Chondrocyte (in vitro differentiated cells): ENCODE measurements around the gene SDHAF2. TPM values are rescaled to one million over a fixed set of nuclear protein-coding genes. Genes with fewer than 3 reads are reported as not detected.
"Not testable (repeated sequence)": the region's sequence is repeated elsewhere in the genome, so short reads cannot be mapped to it uniquely, and the experiment has no call there.

ENCODE experiments used
- DNase-seq: peaks from one replicate; pipeline ENCODE4 v3.0.0; 2021; ENCODE audit warnings: mixed read lengths, low spot score
- H3K27ac Mint-ChIP-seq: one replicate; pipeline ENCODE4 v1.8.0; 2021; ENCODE audit warnings: mild to moderate bottlenecking, moderate library complexity, mixed read lengths; ENCODE audit not compliant: unreplicated experiment
- H3K27me3 Mint-ChIP-seq: 2 replicates; pipeline ENCODE4 v1.8.0; 2021; ENCODE audit warnings: low read depth, mixed read lengths
- H3K36me3 Mint-ChIP-seq: 2 replicates; pipeline ENCODE4 v1.8.0; 2021; ENCODE audit warnings: low read depth, mixed read lengths
- H3K4me1 Mint-ChIP-seq: 2 replicates; pipeline ENCODE4 v1.8.0; 2021; ENCODE audit warnings: low read depth, mild to moderate bottlenecking, mixed read lengths
- H3K4me3 Mint-ChIP-seq: one replicate; pipeline ENCODE4 v1.8.0; 2021; ENCODE audit warnings: mild to moderate bottlenecking, moderate library complexity, mixed read lengths; ENCODE audit not compliant: unreplicated experiment
- H3K9me3 Mint-ChIP-seq: 2 replicates; pipeline ENCODE4 v1.8.0; 2021; ENCODE audit warnings: low read depth, mixed read lengths
- total RNA-seq: library from RNA; stranded (reverse); gene quantifications from 3 replicates; pipeline ENCODE4 v1.2.1, GENCODE V29; 2021
- TF ChIP-seq, protein P1 (sequence below): fragments of 200-600 bp; sonication (generic); IDR thresholded peaks from 2 replicates; pipeline ENCODE4 v1.5.0; 2021; ENCODE audit warnings: antibody characterized with exemption, mild to moderate bottlenecking, moderate library complexity

Gene SDHAF2
- total RNA-seq, 1 donor from 2014 or later, result 34.8 TPM

DNA sequence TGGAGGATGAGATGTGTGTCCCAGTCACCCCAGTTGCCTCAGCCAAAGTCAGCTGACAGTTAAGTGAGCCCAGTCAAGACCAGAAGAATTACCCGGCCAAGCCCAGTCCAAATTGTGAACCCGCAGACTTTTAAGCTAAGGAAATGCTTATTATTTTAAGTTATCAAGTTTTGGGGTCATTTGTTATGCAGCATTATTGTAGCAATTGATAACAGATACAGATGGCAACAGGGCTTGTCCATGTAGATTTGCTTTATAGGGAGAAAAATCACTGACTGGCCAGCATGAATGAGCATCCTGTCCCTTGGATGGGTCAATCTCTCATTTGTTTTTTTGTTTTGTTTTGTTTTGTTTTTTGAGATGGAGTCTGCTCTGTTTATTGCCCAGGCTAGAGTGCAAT is 22.9 kb downstream of the SDHAF2 start:
- TF ChIP-seq, protein P1, sequence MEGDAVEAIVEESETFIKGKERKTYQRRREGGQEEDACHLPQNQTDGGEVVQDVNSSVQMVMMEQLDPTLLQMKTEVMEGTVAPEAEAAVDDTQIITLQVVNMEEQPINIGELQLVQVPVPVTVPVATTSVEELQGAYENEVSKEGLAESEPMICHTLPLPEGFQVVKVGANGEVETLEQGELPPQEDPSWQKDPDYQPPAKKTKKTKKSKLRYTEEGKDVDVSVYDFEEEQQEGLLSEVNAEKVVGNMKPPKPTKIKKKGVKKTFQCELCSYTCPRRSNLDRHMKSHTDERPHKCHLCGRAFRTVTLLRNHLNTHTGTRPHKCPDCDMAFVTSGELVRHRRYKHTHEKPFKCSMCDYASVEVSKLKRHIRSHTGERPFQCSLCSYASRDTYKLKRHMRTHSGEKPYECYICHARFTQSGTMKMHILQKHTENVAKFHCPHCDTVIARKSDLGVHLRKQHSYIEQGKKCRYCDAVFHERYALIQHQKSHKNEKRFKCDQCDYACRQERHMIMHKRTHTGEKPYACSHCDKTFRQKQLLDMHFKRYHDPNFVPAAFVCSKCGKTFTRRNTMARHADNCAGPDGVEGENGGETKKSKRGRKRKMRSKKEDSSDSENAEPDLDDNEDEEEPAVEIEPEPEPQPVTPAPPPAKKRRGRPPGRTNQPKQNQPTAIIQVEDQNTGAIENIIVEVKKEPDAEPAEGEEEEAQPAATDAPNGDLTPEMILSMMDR, result no peak
- Mint-ChIP-seq H3K36me3 (peaks cover 20% of the 10 kb centered on the region), H3K4me1 (no peaks in the 10 kb centered on the region), H3K4me3 (no peak overlapping the region), H3K27ac (peak overlapping the region; percentile 36), H3K27me3 (no peaks in the 10 kb centered on the region), H3K9me3 (no peaks in the 10 kb centered on the region)
- DNase-seq, result no peak

DNA sequence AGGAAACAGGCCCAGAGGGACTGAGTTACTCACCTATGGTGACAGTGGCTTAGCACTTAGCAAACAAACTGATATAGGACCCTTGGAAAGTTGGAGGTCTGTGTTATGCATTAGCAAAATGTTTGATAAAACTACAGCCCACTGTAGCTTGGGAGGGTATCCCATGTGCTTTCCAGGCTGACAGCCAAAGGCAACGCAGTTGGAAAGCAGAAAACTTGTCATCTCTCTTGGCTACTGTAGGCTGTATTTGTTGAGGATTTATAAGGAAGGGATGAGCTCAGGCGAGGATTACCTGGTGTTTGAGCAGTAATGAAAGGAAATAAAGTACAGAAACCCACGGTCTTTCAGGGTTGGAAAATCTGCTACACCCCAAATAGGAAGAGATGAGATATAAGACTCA is 23.8 kb downstream of the SDHAF2 start:
- Mint-ChIP-seq H3K27ac (no peak overlapping the region), H3K27me3 (no peaks in the 10 kb centered on the region), H3K4me3 (no peak overlapping the region), H3K9me3 (no peaks in the 10 kb centered on the region), H3K36me3 (peaks cover 19% of the 10 kb centered on the region), H3K4me1 (no peaks in the 10 kb centered on the region)
- TF ChIP-seq, protein P1, result no peak
- DNase-seq, result no peak

DNA sequence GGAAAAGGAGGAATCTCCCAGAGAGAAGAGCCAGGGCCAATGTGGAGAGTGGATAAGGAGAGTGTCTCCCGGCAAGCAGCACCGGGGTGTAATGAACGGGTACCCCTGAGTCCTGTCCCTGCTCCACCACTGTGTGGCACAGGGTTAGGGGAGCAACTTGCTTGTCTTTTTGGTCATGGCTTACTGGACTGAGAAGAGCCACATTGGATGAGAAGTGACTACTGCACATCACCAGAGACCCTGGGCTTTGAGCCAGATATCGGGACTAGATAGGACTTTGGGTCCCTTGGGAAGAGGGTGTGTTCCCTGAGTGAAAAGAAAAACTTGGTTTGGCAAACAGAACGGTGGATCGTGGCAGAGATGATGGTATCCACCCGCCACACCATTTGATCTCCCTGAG is 24.6 kb downstream of the SDHAF2 start:
- no peak overlapping the region for H3K4me3 Mint-ChIP-seq
- H3K27me3 Mint-ChIP-seq, result no peaks in the 10 kb centered on the region
- H3K36me3 Mint-ChIP-seq, result peaks cover 17% of the 10 kb centered on the region
- H3K27ac Mint-ChIP-seq, result peak overlapping the region; percentile 12
- H3K9me3 Mint-ChIP-seq, result no peaks in the 10 kb centered on the region
- TF ChIP-seq, protein P1, result no peak
- DNase-seq, result no peak
- no peaks in the 10 kb centered on the region for H3K4me1 Mint-ChIP-seq

DNA sequence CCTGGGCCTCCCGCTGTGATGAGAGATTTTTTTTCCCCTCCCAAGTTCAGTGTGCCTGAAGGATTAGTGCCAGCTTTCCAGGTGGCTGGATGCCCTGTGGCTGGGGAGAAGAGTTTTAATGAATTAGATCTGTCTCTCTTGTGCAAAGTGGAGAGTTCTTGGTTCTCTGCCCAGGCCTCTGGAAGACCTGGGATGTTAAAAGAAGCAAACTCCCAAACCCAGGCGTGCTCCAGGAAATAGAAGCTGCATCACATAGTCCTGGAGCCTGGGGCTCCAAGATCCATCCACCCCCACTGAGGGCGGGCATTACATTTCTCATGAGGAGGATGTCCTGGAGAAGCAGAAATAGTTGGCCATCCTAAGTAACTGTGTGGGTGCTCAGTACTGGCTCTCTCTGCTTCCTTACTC is 30.6 kb downstream of the SDHAF2 start:
- Mint-ChIP-seq H3K4me3 (no peak overlapping the region), H3K4me1 (peaks cover 8% of the 10 kb centered on the region), H3K27ac (no peak overlapping the region), H3K36me3 (peaks cover 6% of the 10 kb centered on the region), H3K27me3 (no peaks in the 10 kb centered on the region), H3K9me3 (no peaks in the 10 kb centered on the region)
- TF ChIP-seq, protein P1, result no peak
- no peak for DNase-seq

DNA sequence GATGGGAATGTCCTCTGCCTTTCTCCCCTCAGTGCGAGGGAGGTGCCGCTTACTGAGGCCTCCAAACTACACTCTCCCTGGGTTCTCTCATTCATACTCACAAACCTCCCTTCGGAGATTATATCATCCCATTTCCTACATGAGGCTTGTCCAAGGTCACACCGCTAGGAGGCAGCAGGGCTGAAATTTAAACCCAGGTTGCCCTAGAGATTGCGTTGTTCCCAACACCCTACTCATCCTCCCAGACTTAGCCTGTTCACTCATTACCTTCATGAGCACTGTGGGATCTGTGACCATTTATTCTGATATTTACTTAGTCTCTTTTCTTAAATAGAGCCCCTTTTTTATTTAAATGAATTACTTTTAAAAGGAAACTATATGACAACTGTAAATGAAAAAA is 31.1 kb downstream of the SDHAF2 start:
- H3K4me3 Mint-ChIP-seq, result no peak overlapping the region
- no peak for DNase-seq
- TF ChIP-seq, protein P1, result peak; percentile 22
- no peak overlapping the region for H3K27ac Mint-ChIP-seq
- peaks cover 3% of the 10 kb centered on the region for H3K36me3 Mint-ChIP-seq
- peaks cover 8% of the 10 kb centered on the region for H3K4me1 Mint-ChIP-seq
- no peaks in the 10 kb centered on the region for H3K9me3 Mint-ChIP-seq
- no peaks in the 10 kb centered on the region for H3K27me3 Mint-ChIP-seq

DNA sequence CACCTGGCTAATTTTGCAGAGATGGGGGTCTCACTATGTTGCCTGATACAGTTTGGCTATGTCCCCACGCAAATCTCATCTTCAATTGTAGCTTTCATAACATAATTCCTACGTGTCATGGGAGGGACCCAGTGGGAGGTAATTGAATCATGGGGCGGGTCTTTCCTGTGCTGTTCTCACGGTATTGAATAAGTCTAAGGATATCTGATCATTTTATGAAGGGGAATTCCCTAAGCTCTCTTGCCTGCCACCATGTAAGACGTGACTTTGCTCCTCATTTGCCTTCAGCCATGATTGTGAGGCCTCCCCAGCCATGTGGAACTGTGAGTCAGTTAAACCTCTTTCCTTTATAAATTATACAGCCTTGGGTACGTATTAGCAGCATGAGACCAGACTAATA is 37.7 kb downstream of the SDHAF2 start:
- H3K27me3 Mint-ChIP-seq, H3K9me3 Mint-ChIP-seq, DNase-seq, H3K36me3 Mint-ChIP-seq, H3K4me3 Mint-ChIP-seq, H3K27ac Mint-ChIP-seq: not testable (repeated sequence)
- H3K4me1 Mint-ChIP-seq, result peaks cover 11% of the 10 kb centered on the region
